ENCODE data around the gene WWOX. TPM values are rescaled to one million over a fixed set of nuclear protein-coding genes. Genes with fewer than 3 reads are reported as not detected.

WWOX gene
- total RNA-seq, 4 donors from 2014 or later = 76.8 to 102 (median 83.6) TPM

- Histone ChIP-seq H3K27me3 (no peaks in the 10 kb centered on the region), H3K4me1 (peaks cover 0 to 16% (median 9%) of the 10 kb centered on the region in 4 donors), H3K27ac (no peak overlapping the region), H3K4me3 (no peak overlapping the region), H3K9me3 (no peaks in the 10 kb centered on the region), H3K36me3 (no peaks in the 10 kb centered on the region)
- 33 to 45% methylated on average over 7 of the region's 7 CpGs for WGBS, 2 donors
- no peak for DNase-seq (ENCODE audit: low spot score in 2 of 2)
- TF ChIP-seq POLR2A (IDR thresholded peaks at IDR 0.05) (no peak), EP300 (IDR thresholded peaks at IDR 0.05) (peak in 1 of 2 donors; percentile 34)
Observed at GRCh38 chr16:79097166-79097565, 997.7 kb downstream of the WWOX start.

- Histone ChIP-seq H3K27me3 (no peaks in the 10 kb centered on the region), H3K4me1 (peaks cover 0 to 16% (median 9%) of the 10 kb centered on the region in 4 donors), H3K27ac (no peak overlapping the region), H3K36me3 (no peaks in the 10 kb centered on the region), H3K4me3 (no peak overlapping the region), H3K9me3 (no peaks in the 10 kb centered on the region)
- no peak for TF ChIP-seq EP300 (IDR thresholded peaks at IDR 0.05)
- no peak for TF ChIP-seq POLR2A (IDR thresholded peaks at IDR 0.05)
- TF ChIP-seq, protein P1, sequence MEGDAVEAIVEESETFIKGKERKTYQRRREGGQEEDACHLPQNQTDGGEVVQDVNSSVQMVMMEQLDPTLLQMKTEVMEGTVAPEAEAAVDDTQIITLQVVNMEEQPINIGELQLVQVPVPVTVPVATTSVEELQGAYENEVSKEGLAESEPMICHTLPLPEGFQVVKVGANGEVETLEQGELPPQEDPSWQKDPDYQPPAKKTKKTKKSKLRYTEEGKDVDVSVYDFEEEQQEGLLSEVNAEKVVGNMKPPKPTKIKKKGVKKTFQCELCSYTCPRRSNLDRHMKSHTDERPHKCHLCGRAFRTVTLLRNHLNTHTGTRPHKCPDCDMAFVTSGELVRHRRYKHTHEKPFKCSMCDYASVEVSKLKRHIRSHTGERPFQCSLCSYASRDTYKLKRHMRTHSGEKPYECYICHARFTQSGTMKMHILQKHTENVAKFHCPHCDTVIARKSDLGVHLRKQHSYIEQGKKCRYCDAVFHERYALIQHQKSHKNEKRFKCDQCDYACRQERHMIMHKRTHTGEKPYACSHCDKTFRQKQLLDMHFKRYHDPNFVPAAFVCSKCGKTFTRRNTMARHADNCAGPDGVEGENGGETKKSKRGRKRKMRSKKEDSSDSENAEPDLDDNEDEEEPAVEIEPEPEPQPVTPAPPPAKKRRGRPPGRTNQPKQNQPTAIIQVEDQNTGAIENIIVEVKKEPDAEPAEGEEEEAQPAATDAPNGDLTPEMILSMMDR (IDR thresholded peaks at IDR 0.05) = no peak
- DNase-seq (ENCODE audit: low spot score in 2 of 2) = no peak
- WGBS, 2 donors = 77 to 85% methylated on average over 7 of the region's 7 CpGs
Observed at GRCh38 chr16:79097771-79098170, 998.3 kb downstream of the WWOX start.

- TF ChIP-seq, protein P1 (IDR thresholded peaks at IDR 0.05) = no peak
- TF ChIP-seq EP300 (IDR thresholded peaks at IDR 0.05) (no peak), POLR2A (IDR thresholded peaks at IDR 0.05) (no peak)
- 81 to 90% methylated on average over 3 of the region's 3 CpGs for WGBS, 2 donors
- no peaks in the 10 kb centered on the region for H3K27me3 ChIP-seq
- peaks cover 0 to 16% (median 9%) of the 10 kb centered on the region in 4 donors for H3K4me1 ChIP-seq
- no peak for DNase-seq (ENCODE audit: low spot score in 2 of 2)
- H3K36me3 ChIP-seq = no peaks in the 10 kb centered on the region
- no peaks in the 10 kb centered on the region for H3K9me3 ChIP-seq
- no peak overlapping the region for H3K4me3 ChIP-seq
- H3K27ac ChIP-seq = no peak overlapping the region
Observed at GRCh38 chr16:79098907-79099306, 999.5 kb downstream of the WWOX start.

DNA sequence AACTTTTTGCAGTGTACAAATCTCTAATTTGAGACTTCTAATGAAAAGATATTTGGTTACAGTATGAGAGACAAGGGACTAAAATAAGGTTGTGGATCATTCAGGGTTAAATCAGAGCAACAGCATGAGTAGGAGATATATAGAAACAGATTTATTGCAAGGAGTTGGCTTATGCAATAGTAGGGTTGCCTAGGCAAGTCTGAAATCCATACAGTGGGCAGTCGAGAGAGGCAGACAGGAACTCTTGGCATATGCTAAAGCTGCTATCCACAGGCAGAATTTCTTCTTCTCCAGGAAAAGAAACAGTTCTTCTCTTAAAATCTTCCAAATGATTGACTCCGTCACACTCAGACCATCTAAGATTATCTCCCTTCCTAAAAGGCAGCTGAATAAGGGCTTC, 1000.3 kb downstream of the WWOX start:
- Histone ChIP-seq H3K9me3 (no peaks in the 10 kb centered on the region), H3K27ac (no peak overlapping the region), H3K4me3 (no peak overlapping the region), H3K36me3 (no peaks in the 10 kb centered on the region), H3K4me1 (peaks cover 0 to 16% (median 9%) of the 10 kb centered on the region in 4 donors), H3K27me3 (no peaks in the 10 kb centered on the region)
- DNase-seq (ENCODE audit: low spot score in 2 of 2) = no peak
- TF ChIP-seq, protein P1 (IDR thresholded peaks at IDR 0.05) = no peak
- TF ChIP-seq EP300 (IDR thresholded peaks at IDR 0.05) (no peak), POLR2A (IDR thresholded peaks at IDR 0.05) (no peak)
- WGBS, 2 donors = 80 to 81% methylated on average over 2 of the region's 2 CpGs

DNA sequence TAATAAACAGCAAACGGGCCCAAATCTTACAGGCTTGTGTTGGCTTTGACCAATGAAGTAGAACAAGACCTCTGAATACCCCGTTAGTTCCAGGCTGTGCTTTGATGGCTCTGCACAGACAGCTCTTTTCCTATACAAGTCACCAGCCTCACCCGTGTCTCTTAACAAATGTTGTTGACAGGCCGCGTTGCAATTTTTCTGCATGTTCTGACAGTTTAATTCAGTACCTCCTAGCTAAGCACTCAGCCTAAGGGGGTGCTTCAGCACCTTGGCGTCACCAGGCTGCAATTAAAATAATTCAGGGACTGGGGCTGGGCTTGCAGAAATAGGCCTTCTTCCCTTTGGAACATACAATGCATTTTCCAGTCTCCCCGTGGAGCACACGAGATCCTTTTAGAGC, 1001.0 kb downstream of the WWOX start:
- H3K27ac ChIP-seq = no peak overlapping the region
- peaks cover 0 to 16% (median 9%) of the 10 kb centered on the region in 4 donors for H3K4me1 ChIP-seq
- no peak for DNase-seq (ENCODE audit: low spot score in 2 of 2)
- TF ChIP-seq, protein P1 (IDR thresholded peaks at IDR 0.05) = no peak
- TF ChIP-seq POLR2A (IDR thresholded peaks at IDR 0.05) (no peak), EP300 (IDR thresholded peaks at IDR 0.05) (no peak)
- H3K9me3 ChIP-seq = no peaks in the 10 kb centered on the region
- no peak overlapping the region for H3K4me3 ChIP-seq
- no peaks in the 10 kb centered on the region for H3K27me3 ChIP-seq
- 80 to 81% methylated on average over 8 of the region's 8 CpGs for WGBS, 2 donors
- H3K36me3 ChIP-seq = no peaks in the 10 kb centered on the region

DNA sequence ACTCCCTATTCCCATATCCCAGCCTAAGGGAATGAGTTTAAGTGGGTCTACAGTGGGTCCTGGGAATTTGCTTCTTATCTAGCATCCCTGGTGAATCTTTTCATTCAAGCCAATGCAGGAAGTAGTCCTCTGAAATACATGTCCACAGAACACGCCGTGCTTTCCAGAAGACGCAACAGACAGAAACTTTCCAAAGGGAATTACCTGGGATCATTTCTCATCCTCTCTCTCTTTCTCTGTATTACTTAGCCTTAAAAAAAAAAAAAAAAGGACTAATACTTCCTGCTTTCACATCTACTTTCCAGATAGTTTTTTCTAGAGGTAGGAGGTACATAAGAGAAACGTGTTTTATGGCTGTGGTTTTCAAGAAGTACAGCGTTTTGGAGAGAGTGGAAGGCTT, 1002.0 kb downstream of the WWOX start:
- no peaks in the 10 kb centered on the region for H3K9me3 ChIP-seq
- DNase-seq (ENCODE audit: low spot score in 2 of 2) = no peak
- no peak overlapping the region for H3K27ac ChIP-seq
- H3K4me3 ChIP-seq = no peak overlapping the region
- H3K36me3 ChIP-seq = no peaks in the 10 kb centered on the region
- H3K27me3 ChIP-seq = no peaks in the 10 kb centered on the region
- 87 to 88% methylated on average over 5 of the region's 5 CpGs for WGBS, 2 donors
- peaks cover 0 to 10% (median 8%) of the 10 kb centered on the region in 4 donors for H3K4me1 ChIP-seq
- TF ChIP-seq POLR2A (IDR thresholded peaks at IDR 0.05) (no peak), EP300 (IDR thresholded peaks at IDR 0.05) (no peak)
- TF ChIP-seq, protein P1 (IDR thresholded peaks at IDR 0.05) = no peak
